Coronary artery (tissue), 2 donors: ENCODE results near the gene PLEKHH2.

Experiments used
- DNase-seq: peaks from one replicate; pipeline ENCODE4 v3.0.0-alpha.2; 2017; ENCODE audit warnings: low spot score
- H3K27ac ChIP-seq, 2 donors: fragments of 200-600 bp; sonication (generic); one replicate each; pipeline ENCODE4 v1.5.1; 2016 to 2019
- H3K4me3 ChIP-seq: fragments of 200-600 bp; sonication (generic); 2 replicates; pipeline ENCODE4 v1.5.1; 2016; ENCODE audit warnings: mild to moderate bottlenecking, moderate library complexity
- TF ChIP-seq, protein P1 (sequence below): fragments of 200-600 bp; sonication (generic); IDR thresholded peaks from one replicate; pipeline ENCODE4 v1.5.1; 2019; ENCODE audit warnings: antibody characterized with exemption

Gene PLEKHH2

DNA sequence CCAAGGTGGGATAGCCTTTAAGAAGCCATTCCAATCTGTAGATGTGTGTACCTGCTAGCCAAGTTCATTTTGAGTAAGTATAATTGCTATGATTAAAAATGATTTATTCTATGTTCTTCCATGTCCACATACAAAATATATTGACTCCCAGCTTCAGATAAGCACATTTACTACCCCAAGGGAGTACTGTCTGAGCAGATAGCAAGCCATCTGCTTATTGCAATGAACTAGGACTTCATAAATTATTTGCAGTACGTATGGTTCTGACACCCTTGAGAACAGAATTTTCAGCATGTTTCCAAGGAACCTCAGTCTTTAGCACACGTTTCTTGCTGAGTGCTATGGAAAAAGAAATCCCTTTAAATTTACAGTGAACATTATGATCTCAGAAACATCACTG, 173.4 kb downstream of the PLEKHH2 start:
- Histone ChIP-seq H3K27ac (no peak overlapping the region), H3K4me3 (no peak overlapping the region)
- DNase-seq = no peak
- TF ChIP-seq, protein P1, sequence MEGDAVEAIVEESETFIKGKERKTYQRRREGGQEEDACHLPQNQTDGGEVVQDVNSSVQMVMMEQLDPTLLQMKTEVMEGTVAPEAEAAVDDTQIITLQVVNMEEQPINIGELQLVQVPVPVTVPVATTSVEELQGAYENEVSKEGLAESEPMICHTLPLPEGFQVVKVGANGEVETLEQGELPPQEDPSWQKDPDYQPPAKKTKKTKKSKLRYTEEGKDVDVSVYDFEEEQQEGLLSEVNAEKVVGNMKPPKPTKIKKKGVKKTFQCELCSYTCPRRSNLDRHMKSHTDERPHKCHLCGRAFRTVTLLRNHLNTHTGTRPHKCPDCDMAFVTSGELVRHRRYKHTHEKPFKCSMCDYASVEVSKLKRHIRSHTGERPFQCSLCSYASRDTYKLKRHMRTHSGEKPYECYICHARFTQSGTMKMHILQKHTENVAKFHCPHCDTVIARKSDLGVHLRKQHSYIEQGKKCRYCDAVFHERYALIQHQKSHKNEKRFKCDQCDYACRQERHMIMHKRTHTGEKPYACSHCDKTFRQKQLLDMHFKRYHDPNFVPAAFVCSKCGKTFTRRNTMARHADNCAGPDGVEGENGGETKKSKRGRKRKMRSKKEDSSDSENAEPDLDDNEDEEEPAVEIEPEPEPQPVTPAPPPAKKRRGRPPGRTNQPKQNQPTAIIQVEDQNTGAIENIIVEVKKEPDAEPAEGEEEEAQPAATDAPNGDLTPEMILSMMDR = no peak

DNA sequence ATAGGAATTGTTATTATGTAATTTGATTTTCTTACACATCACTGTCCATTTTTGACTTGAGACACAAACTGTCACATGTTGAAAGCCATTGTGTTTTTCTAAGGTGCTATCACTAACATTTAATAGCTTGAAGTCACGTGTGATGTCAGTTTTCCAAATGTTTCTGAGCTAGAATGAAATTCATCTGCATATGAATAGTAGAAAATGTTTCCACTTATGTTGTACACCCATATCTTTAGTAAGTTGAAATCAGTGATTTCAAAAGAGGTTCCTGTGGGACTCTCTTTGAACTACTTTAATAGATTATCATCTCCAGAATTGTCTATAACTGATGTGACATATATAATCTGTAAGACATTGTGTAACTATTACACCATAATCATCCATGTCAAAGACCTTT, 173.8 kb downstream of the PLEKHH2 start:
- H3K27ac ChIP-seq = no peak overlapping the region

DNA sequence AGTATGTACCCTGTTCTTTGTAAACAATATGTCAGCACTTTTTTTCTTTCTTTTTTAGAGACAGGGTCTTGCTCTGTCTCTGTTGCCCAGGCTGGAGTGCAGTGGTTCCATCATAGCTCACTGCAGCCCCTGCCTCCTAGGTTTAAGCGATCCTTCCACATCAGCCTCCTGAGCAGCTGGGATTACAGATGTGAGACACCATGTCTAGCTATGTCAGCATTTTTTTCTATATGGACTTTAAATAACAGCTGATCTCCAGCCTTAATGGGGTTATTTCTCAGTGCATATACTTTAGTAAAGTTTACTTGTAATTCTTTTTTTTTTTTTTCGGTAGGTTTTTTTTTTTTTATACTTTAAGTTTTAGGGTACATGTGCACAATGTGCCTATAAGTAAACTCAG, 174.9 kb downstream of the PLEKHH2 start:
- H3K27ac ChIP-seq = no peak overlapping the region
- DNase-seq = no peak
- TF ChIP-seq, protein P1 = no peak
- no peak overlapping the region for H3K4me3 ChIP-seq

More for the DNA sequence above, 173.8 kb downstream of the PLEKHH2 start:
- H3K4me3 ChIP-seq = no peak overlapping the region
- TF ChIP-seq, protein P1 = no peak
- DNase-seq = no peak

DNA sequence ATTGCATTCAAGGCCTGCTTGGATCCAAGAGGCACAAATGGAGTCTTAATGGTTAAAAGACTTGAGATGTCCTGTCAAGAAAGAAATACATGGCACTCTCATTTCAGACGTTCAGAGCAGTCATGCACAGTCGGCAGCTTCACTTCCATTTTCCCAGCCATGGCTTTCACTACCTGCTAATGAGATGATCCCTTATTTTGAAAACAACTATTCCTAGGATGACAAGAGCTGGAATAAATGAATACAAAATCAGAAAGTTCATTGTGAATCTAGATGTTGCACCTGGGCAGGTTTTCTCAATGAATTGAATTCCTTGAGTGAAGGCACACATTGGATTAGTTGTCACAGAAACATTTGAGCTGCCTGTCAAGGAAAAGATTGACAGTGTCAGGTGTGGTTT, 175.9 kb downstream of the PLEKHH2 start:
- H3K27ac ChIP-seq = no peak overlapping the region
- no peak overlapping the region for H3K4me3 ChIP-seq
- no peak for DNase-seq
- TF ChIP-seq, protein P1 = no peak

DNA sequence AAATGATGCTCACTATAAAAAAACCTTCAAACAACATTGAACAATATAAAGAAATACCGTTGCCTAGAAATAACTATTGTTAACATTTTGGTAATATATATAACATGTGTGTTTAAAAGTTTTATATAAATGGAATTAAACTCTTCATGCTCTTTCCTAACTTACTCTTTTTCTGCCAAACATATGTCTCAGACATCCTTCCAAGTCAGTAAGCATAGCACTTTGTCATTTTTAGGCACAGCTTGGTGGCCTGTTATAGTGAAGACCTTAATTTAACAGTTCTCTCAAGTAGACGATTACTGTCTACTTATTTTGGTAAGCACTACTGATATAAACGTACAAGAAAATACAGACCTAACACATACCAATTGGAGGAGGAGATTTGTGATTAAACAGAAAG, 177.7 kb downstream of the PLEKHH2 start:
- H3K27ac ChIP-seq = no peak overlapping the region
- TF ChIP-seq, protein P1 = no peak
- DNase-seq = no peak
- no peak overlapping the region for H3K4me3 ChIP-seq
